Left lung (tissue), 10 donors: ENCODE measurements around the gene ING4. TPM values are rescaled to one million over a fixed set of nuclear protein-coding genes. Genes with fewer than 3 reads are reported as not detected.
A peak's percentile ranks its signal among the peaks of the same experiment; 100 is the strongest.

Source experiments
- ATAC-seq: fragments of 200-7000 bp; cut with Tn5 transposase; one replicate; pipeline ENCODE4 v1.9.1; 2020; ENCODE audit warnings: moderate library complexity
- DNase-seq, 4 donors: peaks; one replicate each; pipeline ENCODE4 v3.0.0-alpha.2; 2013 to 2020
- H3K27ac ChIP-seq, 2 donors: fragments of 200-600 bp; sonication (generic) in 1 of 2; one replicate each; pipeline versions ENCODE4 v1.5.0 to v1.8.0; 2020 to 2021
- H3K27me3 ChIP-seq, 2 donors: fragments of 200-600 bp; sonication (generic) in 1 of 2; one replicate each; pipeline versions ENCODE4 v1.5.0 to v1.8.0; 2020 to 2021
- H3K36me3 ChIP-seq, 2 donors: fragments of 200-600 bp; sonication (generic) in 1 of 2; one replicate each; pipeline versions ENCODE4 v1.5.0 to v1.8.0; 2020 to 2021
- H3K4me1 ChIP-seq, 2 donors: fragments of 200-600 bp; one replicate each; pipeline ENCODE4 v1.8.0; 2021
- H3K4me3 ChIP-seq, 2 donors: fragments of 200-600 bp; sonication (generic) in 1 of 2; one replicate each; pipeline versions ENCODE4 v1.5.0 to v1.8.0; 2020 to 2021; ENCODE audit warnings: mild to moderate bottlenecking in 1 of 2
- H3K9me3 ChIP-seq, 2 donors: fragments of 200-600 bp; sonication (generic) in 1 of 2; one replicate each; pipeline versions ENCODE4 v1.5.0 to v1.8.0; 2020 to 2021
- intact Hi-C, 2 donors: fragments of 100-400 bp; cut with DNase I; formaldehyde crosslinking; loops; one replicate each; pipeline versions ENCODE4 v1.11.2 to v1.14.2; 2022
- polyA plus RNA-seq, 6 donors: library from polyadenylated mRNA; unstranded; fragments of 120-200 nt; gene quantifications; one replicate each; pipeline ENCODE4 v1.2.1, GENCODE V29; 2013; ENCODE audit not compliant: insufficient read length in 6 of 6
- total RNA-seq, 2 donors: library from RNA; stranded (reverse); fragmentation: NEBNext Ultra II Directional; extraction: Animal tissue kit (Norgen Biotek cat#: 25700); gene quantifications; one replicate each; pipeline ENCODE4 v1.2.1, GENCODE V29; 2021
- TF ChIP-seq, protein P1 (sequence below), 2 donors: fragments of 200-600 bp; sonication (generic) in 1 of 2; IDR thresholded peaks; one replicate each; pipeline versions ENCODE4 v1.5.0 to v1.8.0; 2021; ENCODE audit warnings: antibody characterized with exemption in 2 of 2
- donor health status: DM: no; HTN: yes; CAD: no.
- donor health status: DM: no; HTN: no; CAD: no.

The ING4 gene
- total and polyA plus RNA-seq, 8 donors, result 23.1 to 113 (median 98.7) TPM

DNA sequence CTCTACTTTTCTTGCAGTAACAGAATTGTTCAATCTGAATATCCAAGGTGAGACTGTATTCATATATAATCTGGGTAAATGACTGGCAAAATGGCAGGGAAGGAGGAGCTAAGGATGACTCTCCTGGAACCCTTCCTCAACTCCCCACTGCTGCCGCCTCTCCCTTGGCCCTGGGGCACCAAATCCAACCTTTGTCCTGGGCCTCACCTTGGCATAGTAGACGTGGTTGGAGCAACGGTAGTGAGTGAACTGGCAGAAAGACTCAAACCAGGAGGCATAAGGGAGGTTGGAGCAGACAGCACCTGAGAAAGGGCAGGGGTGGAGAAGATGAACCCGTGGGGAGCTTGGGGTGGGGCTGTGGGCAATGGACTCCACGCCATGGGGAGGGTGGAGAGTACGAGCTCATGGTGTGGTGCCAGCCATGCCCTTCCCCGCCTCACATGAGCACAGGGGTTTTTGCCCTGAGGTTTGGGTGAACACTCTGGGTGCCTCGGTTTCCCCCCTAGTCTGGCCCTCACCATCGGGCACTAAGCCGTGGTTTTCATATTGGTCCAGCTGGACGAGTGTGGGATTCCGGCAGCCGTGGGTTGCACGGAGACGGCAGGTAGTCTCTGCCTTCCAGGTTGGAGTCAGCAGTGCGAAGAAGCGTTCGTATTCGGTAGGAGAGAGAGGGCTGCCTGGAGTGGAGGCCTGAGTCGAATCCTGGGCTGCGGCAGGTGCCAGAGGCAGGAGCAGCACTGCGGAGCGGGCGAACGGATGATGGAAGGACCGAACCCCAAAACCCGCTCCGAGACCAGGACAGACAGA lies 16.4 kb downstream of the ING4 start:
- Histone ChIP-seq H3K36me3 (peaks cover 0 to 36% of the 10 kb centered on the region in 2 donors), H3K27ac (peak overlapping the region; percentile 55 to 82), H3K27me3 (no peaks in the 10 kb centered on the region), H3K4me3 (peak overlapping the region; percentile 27 to 55), H3K4me1 (peaks cover 0 to 38% of the 10 kb centered on the region in 2 donors), H3K9me3 (no peaks in the 10 kb centered on the region)
- intact Hi-C loops, result no loop called here
- ATAC-seq, result peak; percentile 3
- DNase-seq, result no peak
- TF ChIP-seq, protein P1, sequence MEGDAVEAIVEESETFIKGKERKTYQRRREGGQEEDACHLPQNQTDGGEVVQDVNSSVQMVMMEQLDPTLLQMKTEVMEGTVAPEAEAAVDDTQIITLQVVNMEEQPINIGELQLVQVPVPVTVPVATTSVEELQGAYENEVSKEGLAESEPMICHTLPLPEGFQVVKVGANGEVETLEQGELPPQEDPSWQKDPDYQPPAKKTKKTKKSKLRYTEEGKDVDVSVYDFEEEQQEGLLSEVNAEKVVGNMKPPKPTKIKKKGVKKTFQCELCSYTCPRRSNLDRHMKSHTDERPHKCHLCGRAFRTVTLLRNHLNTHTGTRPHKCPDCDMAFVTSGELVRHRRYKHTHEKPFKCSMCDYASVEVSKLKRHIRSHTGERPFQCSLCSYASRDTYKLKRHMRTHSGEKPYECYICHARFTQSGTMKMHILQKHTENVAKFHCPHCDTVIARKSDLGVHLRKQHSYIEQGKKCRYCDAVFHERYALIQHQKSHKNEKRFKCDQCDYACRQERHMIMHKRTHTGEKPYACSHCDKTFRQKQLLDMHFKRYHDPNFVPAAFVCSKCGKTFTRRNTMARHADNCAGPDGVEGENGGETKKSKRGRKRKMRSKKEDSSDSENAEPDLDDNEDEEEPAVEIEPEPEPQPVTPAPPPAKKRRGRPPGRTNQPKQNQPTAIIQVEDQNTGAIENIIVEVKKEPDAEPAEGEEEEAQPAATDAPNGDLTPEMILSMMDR (IDR thresholded peaks at IDR 0.05), result no peak

DNA sequence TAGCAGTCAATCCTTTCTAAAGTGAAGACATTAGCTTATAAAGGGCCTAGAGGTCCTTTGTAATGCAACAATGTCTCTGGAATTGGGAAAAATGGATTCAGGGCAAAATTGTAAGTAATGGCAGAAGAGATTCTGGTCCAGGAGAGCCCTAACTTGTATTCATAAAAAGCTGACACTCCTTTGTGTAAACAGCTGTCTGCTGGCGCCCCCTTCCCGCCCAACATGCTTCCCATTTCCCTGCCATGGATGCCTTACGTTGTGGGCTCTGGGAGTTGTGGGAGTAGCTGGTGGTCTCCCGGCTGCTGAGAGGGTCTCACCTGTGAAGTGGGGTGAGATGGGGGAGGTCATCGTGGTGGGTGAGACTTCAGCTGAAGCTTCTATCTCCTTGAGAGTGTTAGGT lies 18.0 kb downstream of the ING4 start:
- no peak for ATAC-seq
- Histone ChIP-seq H3K9me3 (no peaks in the 10 kb centered on the region), H3K27ac (peak overlapping the region; percentile 65 to 79), H3K4me3 (no peak overlapping the region), H3K36me3 (peaks cover 0 to 20% of the 10 kb centered on the region in 2 donors), H3K4me1 (peaks cover 0 to 38% of the 10 kb centered on the region in 2 donors), H3K27me3 (no peaks in the 10 kb centered on the region)
- peak in 1 of 4 donors; percentile 56 for DNase-seq
- intact Hi-C loops, result no loop called here
- TF ChIP-seq, protein P1 (IDR thresholded peaks at IDR 0.05), result no peak

DNA sequence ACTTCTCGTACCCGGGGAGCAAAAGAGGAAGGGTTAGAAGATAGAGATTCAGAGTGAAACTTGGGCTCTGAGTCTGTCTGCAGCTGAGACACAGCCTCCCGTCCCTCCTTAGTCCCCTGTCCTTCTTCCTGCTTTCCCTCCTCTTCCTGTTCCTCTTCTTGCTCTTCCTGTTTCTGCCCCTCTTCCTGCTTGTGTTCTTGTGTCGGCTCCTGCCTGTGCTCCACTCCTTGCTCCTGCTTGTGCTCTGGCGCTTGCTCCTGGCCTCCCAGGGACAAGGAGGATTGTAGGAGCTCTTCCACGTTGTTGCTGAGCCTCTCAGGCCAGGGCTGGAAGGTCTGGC lies 18.7 kb downstream of the ING4 start:
- TF ChIP-seq, protein P1 (IDR thresholded peaks at IDR 0.05), result no peak
- DNase-seq (no peak), ATAC-seq (peak; percentile 56)
- Histone ChIP-seq H3K27ac (peak overlapping the region; percentile 65 to 79), H3K4me3 (peak overlapping the region in 1 of 2 donors; percentile 9), H3K27me3 (no peaks in the 10 kb centered on the region), H3K4me1 (peaks cover 0 to 43% of the 10 kb centered on the region in 2 donors), H3K9me3 (no peaks in the 10 kb centered on the region), H3K36me3 (peaks cover 0 to 13% of the 10 kb centered on the region in 2 donors)
- intact Hi-C loops, result no loop called here

DNA sequence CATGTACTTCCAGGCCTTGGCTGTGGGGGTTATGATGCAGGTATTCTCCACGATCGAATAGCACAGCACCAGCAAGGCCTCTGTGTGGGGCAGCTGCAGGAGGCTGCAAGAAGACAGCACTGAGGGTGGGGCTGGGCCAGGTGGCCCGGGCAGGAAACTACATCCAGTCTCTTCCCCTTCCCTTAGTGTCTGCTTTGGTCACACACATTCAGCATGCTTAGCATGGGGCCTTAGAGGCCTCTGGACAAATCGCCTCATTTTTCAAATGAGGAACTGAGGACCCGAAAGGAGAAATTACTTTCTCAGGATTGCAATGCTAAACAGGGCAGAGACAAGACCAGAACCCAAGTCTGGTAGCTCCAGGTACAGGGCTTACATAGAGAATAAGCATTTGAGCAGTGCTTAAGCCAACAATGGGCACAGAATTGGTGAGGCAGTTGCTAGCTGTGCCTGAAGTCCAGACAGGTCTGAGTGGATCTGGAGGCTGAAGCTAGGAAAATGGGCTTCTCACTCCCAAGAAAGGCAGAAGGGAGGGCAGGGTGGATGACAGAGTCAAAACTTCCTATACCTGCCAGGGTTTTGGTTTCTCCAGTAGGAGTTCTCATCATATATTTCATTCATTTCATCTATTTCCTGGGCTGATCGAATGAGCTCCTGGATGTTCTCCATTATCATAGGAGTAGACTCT lies 19.2 kb downstream of the ING4 start:
- intact Hi-C loops, result no loop called here
- Histone ChIP-seq H3K9me3 (no peaks in the 10 kb centered on the region), H3K4me3 (peak overlapping the region in 1 of 2 donors; percentile 9), H3K4me1 (peaks cover 0 to 43% of the 10 kb centered on the region in 2 donors), H3K36me3 (peaks cover 0 to 8% of the 10 kb centered on the region in 2 donors), H3K27ac (peak overlapping the region; percentile 65 to 79), H3K27me3 (no peaks in the 10 kb centered on the region)
- no peak for DNase-seq
- TF ChIP-seq, protein P1 (IDR thresholded peaks at IDR 0.05), result no peak
- ATAC-seq, result peak; percentile 36

DNA sequence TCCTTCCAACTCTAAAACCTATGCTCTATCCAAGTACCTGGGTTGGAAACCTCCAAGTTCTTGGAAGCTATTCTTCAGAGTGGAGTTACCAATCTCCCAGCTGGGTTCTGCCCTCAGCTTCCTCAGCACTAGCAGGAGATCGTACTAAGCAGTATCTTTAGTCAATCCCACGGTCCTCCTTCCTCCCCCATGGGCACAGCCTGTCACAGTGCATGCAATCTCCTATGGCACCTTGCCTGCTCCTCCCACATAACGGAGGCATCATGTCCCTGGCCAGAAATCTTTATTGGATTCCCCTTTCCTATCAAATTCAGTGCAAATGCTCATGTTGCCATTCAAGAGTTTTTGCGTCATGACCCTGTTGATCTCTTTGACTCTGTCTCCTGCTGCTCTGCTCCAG lies 21.8 kb downstream of the ING4 start:
- TF ChIP-seq, protein P1 (IDR thresholded peaks at IDR 0.05), result no peak

More for the DNA sequence above, 21.8 kb downstream of the ING4 start:
- Histone ChIP-seq H3K4me1 (peaks cover 0 to 31% of the 10 kb centered on the region in 2 donors), H3K4me3 (no peak overlapping the region), H3K36me3 (no peaks in the 10 kb centered on the region), H3K27ac (no peak overlapping the region), H3K9me3 (no peaks in the 10 kb centered on the region), H3K27me3 (no peaks in the 10 kb centered on the region)
- ATAC-seq, result no peak
- intact Hi-C loops, result no loop called here
- no peak for DNase-seq
